Prostate gland (tissue), 2 donors: ENCODE results near the gene DUSP1. TPM values are rescaled to one million over a fixed set of nuclear protein-coding genes. Genes with fewer than 3 reads are reported as not detected.

Source experiments
- DNase-seq: peaks from one replicate; pipeline ENCODE4 v3.0.0-alpha.2; 2019; ENCODE audit warnings: low spot score
- H3K27ac ChIP-seq, 2 donors: fragments of 200-600 bp; sonication (generic); 2 replicates each; pipeline ENCODE4 v1.5.1; 2017 to 2019
- H3K27me3 ChIP-seq: fragments of 200-600 bp; sonication (generic); replicated peaks from 2 replicates; pipeline ENCODE4 v1.5.1; 2019; ENCODE audit not compliant: insufficient read depth
- H3K36me3 ChIP-seq, 2 donors: fragments of 200-600 bp; sonication (generic); 1 replicate in 1 of 2; 2 replicates in 1 of 2; pipeline versions ENCODE4 v1.5.1 to v1.8.1; 2017 to 2019
- H3K4me1 ChIP-seq: fragments of 200-600 bp; sonication (generic); replicated peaks from 2 replicates; pipeline ENCODE4 v1.5.1; 2019
- H3K4me3 ChIP-seq, 2 donors: fragments of 200-600 bp; sonication (generic); 2 replicates each; pipeline ENCODE4 v1.5.1; 2017 to 2019
- H3K9me3 ChIP-seq: fragments of 200-600 bp; sonication (generic); 2 replicates; pipeline ENCODE4 v1.5.1; 2017
- CTCF ChIP-seq, 4 experiments: fragments of 200-600 bp in 2 of 4; fragments of 450-650 bp in 2 of 4; sonication (generic) in 2 of 4; IDR thresholded peaks; 1 replicate in 3 of 4; 2 replicates in 1 of 4; pipeline ENCODE4 v1.5.1; 2016 to 2019; ENCODE audit warnings: antibody characterized with exemption in 4 of 4, mild to moderate bottlenecking in 2 of 4, moderate library complexity in 2 of 4
- POLR2A ChIP-seq: fragments of 450-650 bp; IDR thresholded peaks from one replicate; pipeline ENCODE4 v1.6.1; 2016; ENCODE audit warnings: antibody characterized with exemption, mild to moderate bottlenecking
- POLR2AphosphoS5 ChIP-seq: sonication (generic); formaldehyde crosslinking; IDR thresholded peaks from one replicate; pipeline ENCODE4 v1.6.1; 2017; ENCODE audit warnings: antibody characterized with exemption
- WGBS: methylation state at CpG from one replicate; pipeline ENCODE4 v1.1.5; 2018; 5-methylcytosine and 5-hydroxymethylcytosine counted together
- intact Hi-C: fragments of 100-400 bp; cut with DNase I; formaldehyde crosslinking; loops from one replicate; pipeline ENCODE4 v1.14.2; 2022
- total RNA-seq, 2 donors: library from RNA; depleted of rRNA; stranded (reverse); fragments of >200 nt; gene quantifications; one replicate each; pipeline ENCODE4 v1.1.0, GENCODE V29; 2016

The DUSP1 gene
- total RNA-seq, 2 donors from 2014 or later: 559 to 659 TPM

DNA sequence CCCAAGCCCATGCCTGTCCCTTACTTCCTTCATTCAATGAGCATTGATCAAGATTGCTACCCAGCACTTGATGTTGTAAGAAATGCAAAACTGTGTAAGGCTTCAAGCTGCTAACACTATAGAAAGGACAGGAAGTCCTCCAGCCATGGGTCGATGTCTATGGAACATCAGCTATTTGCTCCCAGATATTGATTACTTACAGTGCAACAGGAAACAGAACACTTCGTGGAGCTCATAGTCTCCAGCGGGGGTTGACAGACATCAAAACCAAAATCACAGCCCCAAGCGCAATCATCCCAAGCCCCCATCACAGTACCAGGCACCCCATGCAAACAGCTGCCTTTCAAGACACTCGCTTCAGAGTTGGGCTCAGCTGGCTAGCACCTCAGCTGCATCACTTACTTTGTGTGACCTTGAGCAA, 26.8 kb upstream of the DUSP1 start:
- no peaks in the 10 kb centered on the region for H3K4me1 ChIP-seq
- 74% methylated on average over 5 of the region's 5 CpGs for WGBS

GRCh38 chr5:172796306-172796705, 25.3 kb upstream of the DUSP1 start:
- Histone ChIP-seq H3K36me3 (no peaks in the 10 kb centered on the region), H3K27me3 (no peaks in the 10 kb centered on the region), H3K27ac (peak overlapping the region; percentile 60 to 69), H3K9me3 (no peaks in the 10 kb centered on the region), H3K4me1 (no peaks in the 10 kb centered on the region), H3K4me3 (no peak overlapping the region)
- no peak for DNase-seq
- 83% methylated on average over 6 of the region's 6 CpGs for whole genome bisulfite sequencing
- no peak for TF ChIP-seq POLR2A
- no peak for TF ChIP-seq CTCF (IDR thresholded peaks at IDR 0.05)
- no peak for TF ChIP-seq POLR2AphosphoS5
- intact Hi-C loops: no loop called here

More for the DNA sequence above, 26.8 kb upstream of the DUSP1 start:
- Histone ChIP-seq H3K4me3 (no peak overlapping the region), H3K27ac (peak overlapping the region; percentile 11 to 25), H3K27me3 (no peaks in the 10 kb centered on the region), H3K9me3 (no peaks in the 10 kb centered on the region), H3K36me3 (no peaks in the 10 kb centered on the region)
- TF ChIP-seq POLR2AphosphoS5 (no peak), CTCF (IDR thresholded peaks at IDR 0.05) (no peak), POLR2A (no peak)
- no peak for DNase-seq
- intact Hi-C loops: no loop called here

DNA sequence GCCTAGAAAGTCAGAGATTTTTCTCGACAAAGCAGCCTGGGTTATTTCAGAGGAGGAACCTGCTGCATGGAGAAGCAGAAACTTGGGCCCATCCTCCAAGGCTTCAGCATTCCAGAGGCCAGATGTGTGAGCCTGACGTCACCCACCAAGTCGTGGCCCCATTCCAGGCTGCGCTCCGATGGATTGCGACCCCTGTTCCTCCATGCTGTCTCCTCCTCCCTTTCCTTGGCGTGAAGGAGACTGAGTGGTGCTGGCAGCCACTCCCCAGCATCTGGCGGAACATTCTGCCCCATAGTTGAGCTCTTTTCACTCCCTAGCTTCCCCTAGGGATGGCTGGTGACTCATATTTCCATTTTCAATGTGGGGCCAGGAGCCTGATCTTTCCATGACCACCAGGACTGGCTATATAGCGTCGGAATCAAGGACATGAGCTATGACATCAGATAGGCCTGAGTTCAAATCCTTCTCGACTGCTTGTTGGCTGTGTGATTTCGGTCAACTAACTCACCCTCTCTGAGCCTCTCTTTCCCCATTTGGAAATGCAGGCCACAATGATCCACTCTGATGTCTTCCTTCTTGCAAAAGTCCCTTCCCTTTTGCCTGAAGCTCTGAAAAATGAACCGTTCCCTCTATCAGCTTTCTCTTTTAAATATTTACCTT, 24.5 kb upstream of the DUSP1 start:
- intact Hi-C loops: no loop called here
- WGBS: 47% methylated on average over 13 of the region's 13 CpGs
- no peaks in the 10 kb centered on the region for H3K9me3 ChIP-seq
- no peak for TF ChIP-seq POLR2A
- no peak for TF ChIP-seq CTCF (IDR thresholded peaks at IDR 0.05)
- peak; percentile 75 for TF ChIP-seq POLR2AphosphoS5
- H3K4me3 ChIP-seq: no peak overlapping the region
- no peaks in the 10 kb centered on the region for H3K27me3 ChIP-seq
- H3K4me1 ChIP-seq: no peaks in the 10 kb centered on the region
- peak overlapping the region; percentile 60 to 69 for H3K27ac ChIP-seq
- H3K36me3 ChIP-seq: no peaks in the 10 kb centered on the region
- no peak for DNase-seq

- Histone ChIP-seq H3K27me3 (no peaks in the 10 kb centered on the region), H3K36me3 (no peaks in the 10 kb centered on the region), H3K4me3 (no peak overlapping the region), H3K9me3 (no peaks in the 10 kb centered on the region), H3K27ac (peak overlapping the region; percentile 60 to 69), H3K4me1 (no peaks in the 10 kb centered on the region)
- TF ChIP-seq CTCF (IDR thresholded peaks at IDR 0.05) (no peak), POLR2AphosphoS5 (no peak), POLR2A (no peak)
- 92% methylated on average over 17 of the region's 17 CpGs for WGBS
- no peak for DNase-seq
- intact Hi-C loops: no loop called here
Measured at GRCh38 chr5:172793577-172794488, 22.8 kb upstream of the DUSP1 start.
